ENCODE measurements around the gene TOMM7.

DNA sequence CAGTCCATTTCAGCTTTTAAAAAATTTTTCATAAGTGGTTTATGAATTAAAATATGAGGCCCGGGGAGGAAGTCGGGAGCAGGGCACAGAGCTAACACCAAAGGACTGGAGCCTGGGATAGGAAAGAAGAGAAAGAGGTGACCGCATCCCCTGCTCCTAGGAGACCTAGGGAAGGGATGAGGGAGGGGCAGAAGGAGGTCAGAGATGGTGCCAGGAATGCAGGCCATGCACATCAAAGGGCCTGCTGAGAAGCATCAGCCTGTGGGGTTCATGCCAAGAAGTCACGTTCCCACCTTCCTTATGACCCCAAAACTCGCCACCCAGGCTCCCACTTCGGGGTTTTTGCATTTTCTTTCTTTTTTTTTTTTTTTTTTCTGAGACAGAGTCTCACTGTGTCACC is 14.7 kb upstream of the TOMM7 start:
- TF ChIP-seq, protein P1, sequence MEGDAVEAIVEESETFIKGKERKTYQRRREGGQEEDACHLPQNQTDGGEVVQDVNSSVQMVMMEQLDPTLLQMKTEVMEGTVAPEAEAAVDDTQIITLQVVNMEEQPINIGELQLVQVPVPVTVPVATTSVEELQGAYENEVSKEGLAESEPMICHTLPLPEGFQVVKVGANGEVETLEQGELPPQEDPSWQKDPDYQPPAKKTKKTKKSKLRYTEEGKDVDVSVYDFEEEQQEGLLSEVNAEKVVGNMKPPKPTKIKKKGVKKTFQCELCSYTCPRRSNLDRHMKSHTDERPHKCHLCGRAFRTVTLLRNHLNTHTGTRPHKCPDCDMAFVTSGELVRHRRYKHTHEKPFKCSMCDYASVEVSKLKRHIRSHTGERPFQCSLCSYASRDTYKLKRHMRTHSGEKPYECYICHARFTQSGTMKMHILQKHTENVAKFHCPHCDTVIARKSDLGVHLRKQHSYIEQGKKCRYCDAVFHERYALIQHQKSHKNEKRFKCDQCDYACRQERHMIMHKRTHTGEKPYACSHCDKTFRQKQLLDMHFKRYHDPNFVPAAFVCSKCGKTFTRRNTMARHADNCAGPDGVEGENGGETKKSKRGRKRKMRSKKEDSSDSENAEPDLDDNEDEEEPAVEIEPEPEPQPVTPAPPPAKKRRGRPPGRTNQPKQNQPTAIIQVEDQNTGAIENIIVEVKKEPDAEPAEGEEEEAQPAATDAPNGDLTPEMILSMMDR (conservative IDR thresholded peaks at IDR 0.05 in 1 of 2, IDR thresholded peaks at IDR 0.05 in 1 of 2; ENCODE audit: extremely low read depth in 1 of 2, insufficient read depth in 1 of 2, low read depth in 1 of 2, low read length in 2 of 2): no peak
- TF ChIP-seq EZH2 (IDR thresholded peaks at IDR 0.05; ENCODE audit: borderline replicate concordance, low read length): no peak
